ENCODE measurements around the gene FNDC5. TPM values are rescaled to one million over a fixed set of nuclear protein-coding genes. Genes with fewer than 3 reads are reported as not detected.

The FNDC5 gene
- total and polyA plus RNA-seq, 2 of the 13 experiments (the other 11 are each of a cell fraction or from before 2014, with no cell fraction given): 1.4 to 3.1 TPM

DNA sequence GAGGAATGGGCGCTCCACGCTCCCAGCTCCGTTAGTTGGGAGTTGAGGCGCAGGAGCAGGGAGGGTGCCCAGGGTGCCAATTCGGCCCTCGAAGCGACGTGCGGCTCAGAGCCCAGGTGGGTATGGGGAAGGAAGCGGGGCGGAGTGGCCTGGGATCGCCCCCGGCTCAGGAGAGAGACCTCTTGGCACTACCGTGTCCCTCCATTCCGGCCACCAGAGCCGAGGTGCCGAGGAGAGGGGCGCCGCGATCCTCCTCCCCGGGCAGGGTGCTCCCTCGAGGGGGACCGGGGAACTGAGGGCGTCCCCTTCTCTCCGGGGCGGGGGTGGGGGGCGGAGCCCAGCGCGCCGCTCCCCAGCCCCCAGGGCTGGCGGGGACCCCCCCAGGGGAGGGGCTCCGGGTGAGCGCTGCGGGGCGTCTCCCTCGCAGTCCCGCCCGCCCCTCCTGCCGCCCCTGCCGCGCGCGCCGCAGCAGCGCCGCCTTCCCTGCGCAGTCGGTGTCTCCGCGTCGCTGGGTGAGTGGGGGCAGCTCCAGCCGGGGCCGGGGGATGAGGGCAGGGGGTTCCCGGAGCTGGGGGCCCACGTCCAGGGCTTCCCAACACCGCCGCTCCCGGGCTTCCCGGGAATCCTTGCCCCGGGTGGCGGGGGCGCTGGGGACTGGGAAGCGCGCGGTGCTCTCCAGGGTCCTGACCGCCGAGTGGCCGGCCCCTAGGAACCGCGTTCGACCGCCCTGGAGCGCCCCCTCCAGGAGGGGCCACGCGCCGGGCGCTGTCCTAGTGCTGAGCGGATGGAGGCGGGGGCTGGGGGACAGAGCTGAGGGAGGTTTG lies 15.5 kb upstream of the FNDC5 start, which contains the start of gene HPCA (continued):
- TF ChIP-seq, protein P1, sequence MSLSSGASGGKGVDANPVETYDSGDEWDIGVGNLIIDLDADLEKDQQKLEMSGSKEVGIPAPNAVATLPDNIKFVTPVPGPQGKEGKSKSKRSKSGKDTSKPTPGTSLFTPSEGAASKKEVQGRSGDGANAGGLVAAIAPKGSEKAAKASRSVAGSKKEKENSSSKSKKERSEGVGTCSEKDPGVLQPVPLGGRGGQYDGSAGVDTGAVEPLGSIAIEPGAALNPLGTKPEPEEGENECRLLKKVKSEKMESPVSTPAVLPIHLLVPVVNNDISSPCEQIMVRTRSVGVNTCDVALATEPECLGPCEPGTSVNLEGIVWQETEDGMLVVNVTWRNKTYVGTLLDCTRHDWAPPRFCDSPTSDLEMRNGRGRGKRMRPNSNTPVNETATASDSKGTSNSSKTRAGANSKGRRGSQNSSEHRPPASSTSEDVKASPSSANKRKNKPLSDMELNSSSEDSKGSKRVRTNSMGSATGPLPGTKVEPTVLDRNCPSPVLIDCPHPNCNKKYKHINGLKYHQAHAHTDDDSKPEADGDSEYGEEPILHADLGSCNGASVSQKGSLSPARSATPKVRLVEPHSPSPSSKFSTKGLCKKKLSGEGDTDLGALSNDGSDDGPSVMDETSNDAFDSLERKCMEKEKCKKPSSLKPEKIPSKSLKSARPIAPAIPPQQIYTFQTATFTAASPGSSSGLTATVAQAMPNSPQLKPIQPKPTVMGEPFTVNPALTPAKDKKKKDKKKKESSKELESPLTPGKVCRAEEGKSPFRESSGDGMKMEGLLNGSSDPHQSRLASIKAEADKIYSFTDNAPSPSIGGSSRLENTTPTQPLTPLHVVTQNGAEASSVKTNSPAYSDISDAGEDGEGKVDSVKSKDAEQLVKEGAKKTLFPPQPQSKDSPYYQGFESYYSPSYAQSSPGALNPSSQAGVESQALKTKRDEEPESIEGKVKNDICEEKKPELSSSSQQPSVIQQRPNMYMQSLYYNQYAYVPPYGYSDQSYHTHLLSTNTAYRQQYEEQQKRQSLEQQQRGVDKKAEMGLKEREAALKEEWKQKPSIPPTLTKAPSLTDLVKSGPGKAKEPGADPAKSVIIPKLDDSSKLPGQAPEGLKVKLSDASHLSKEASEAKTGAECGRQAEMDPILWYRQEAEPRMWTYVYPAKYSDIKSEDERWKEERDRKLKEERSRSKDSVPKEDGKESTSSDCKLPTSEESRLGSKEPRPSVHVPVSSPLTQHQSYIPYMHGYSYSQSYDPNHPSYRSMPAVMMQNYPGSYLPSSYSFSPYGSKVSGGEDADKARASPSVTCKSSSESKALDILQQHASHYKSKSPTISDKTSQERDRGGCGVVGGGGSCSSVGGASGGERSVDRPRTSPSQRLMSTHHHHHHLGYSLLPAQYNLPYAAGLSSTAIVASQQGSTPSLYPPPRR (CRISPR knock-in tag; IDR thresholded peaks at IDR 0.05; ENCODE audit: borderline replicate concordance): no peak
- TF ChIP-seq ZNF841 (CRISPR knock-in tag; IDR thresholded peaks at IDR 0.05; ENCODE audit: borderline replicate concordance) (peak; percentile 97), KMT2A (CRISPR knock-in tag; IDR thresholded peaks at IDR 0.05) (peak; percentile 74), ZNF292 (CRISPR knock-in tag; IDR thresholded peaks at IDR 0.05; ENCODE audit: borderline replicate concordance, low read depth) (no peak), FOXA1 (IDR thresholded peaks at IDR 0.05) (no peak), FOXA1 (CRISPR knock-in tag; IDR thresholded peaks at IDR 0.05) (0 out of 2 replicates have a peak, but pooled peaks have one; percentile 4), HDAC2 (CRISPR knock-in tag; IDR thresholded peaks at IDR 0.05) (peak; percentile 95), ZNF879 (CRISPR knock-in tag; IDR thresholded peaks at IDR 0.05) (peak; percentile 98), ZSCAN29 (CRISPR knock-in tag; conservative IDR thresholded peaks at IDR 0.05) (peak; percentile 75; the same call in 1 of the 2 replicates), HOXA7 (CRISPR knock-in tag; IDR thresholded peaks at IDR 0.05) (peak; percentile 87)
- TF ChIP-seq, protein P2, sequence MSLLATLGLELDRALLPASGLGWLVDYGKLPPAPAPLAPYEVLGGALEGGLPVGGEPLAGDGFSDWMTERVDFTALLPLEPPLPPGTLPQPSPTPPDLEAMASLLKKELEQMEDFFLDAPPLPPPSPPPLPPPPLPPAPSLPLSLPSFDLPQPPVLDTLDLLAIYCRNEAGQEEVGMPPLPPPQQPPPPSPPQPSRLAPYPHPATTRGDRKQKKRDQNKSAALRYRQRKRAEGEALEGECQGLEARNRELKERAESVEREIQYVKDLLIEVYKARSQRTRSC (CRISPR knock-in tag; IDR thresholded peaks at IDR 0.05; ENCODE audit: low read depth): peak; percentile 97
- TF ChIP-seq, protein P3, sequence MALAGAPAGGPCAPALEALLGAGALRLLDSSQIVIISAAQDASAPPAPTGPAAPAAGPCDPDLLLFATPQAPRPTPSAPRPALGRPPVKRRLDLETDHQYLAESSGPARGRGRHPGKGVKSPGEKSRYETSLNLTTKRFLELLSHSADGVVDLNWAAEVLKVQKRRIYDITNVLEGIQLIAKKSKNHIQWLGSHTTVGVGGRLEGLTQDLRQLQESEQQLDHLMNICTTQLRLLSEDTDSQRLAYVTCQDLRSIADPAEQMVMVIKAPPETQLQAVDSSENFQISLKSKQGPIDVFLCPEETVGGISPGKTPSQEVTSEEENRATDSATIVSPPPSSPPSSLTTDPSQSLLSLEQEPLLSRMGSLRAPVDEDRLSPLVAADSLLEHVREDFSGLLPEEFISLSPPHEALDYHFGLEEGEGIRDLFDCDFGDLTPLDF (CRISPR knock-in tag; IDR thresholded peaks at IDR 0.05): peak; percentile 79
- TF ChIP-seq, protein P4, sequence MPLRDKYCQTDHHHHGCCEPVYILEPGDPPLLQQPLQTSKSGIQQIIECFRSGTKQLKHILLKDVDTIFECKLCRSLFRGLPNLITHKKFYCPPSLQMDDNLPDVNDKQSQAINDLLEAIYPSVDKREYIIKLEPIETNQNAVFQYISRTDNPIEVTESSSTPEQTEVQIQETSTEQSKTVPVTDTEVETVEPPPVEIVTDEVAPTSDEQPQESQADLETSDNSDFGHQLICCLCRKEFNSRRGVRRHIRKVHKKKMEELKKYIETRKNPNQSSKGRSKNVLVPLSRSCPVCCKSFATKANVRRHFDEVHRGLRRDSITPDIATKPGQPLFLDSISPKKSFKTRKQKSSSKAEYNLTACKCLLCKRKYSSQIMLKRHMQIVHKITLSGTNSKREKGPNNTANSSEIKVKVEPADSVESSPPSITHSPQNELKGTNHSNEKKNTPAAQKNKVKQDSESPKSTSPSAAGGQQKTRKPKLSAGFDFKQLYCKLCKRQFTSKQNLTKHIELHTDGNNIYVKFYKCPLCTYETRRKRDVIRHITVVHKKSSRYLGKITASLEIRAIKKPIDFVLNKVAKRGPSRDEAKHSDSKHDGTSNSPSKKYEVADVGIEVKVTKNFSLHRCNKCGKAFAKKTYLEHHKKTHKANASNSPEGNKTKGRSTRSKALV (CRISPR knock-in tag; IDR thresholded peaks at IDR 0.05): peak; percentile 94
- TF ChIP-seq, protein P5, sequence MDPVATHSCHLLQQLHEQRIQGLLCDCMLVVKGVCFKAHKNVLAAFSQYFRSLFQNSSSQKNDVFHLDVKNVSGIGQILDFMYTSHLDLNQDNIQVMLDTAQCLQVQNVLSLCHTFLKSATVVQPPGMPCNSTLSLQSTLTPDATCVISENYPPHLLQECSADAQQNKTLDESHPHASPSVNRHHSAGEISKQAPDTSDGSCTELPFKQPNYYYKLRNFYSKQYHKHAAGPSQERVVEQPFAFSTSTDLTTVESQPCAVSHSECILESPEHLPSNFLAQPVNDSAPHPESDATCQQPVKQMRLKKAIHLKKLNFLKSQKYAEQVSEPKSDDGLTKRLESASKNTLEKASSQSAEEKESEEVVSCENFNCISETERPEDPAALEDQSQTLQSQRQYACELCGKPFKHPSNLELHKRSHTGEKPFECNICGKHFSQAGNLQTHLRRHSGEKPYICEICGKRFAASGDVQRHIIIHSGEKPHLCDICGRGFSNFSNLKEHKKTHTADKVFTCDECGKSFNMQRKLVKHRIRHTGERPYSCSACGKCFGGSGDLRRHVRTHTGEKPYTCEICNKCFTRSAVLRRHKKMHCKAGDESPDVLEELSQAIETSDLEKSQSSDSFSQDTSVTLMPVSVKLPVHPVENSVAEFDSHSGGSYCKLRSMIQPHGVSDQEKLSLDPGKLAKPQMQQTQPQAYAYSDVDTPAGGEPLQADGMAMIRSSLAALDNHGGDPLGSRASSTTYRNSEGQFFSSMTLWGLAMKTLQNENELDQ (CRISPR knock-in tag; IDR thresholded peaks at IDR 0.05; ENCODE audit: borderline replicate concordance): peak; percentile 98
